Epithelial cell of prostate (primary cell): ENCODE results near the gene TLR7.

Experiments
- DNase-seq: peaks from one replicate; pipeline ENCODE4 v3.0.0-alpha.2; 2011; ENCODE audit warnings: low read depth, low spot score
- H3K27ac ChIP-seq: fragments of 450-650 bp; 2 replicates; pipeline ENCODE4 v1.5.1; 2017; ENCODE audit warnings: mild to moderate bottlenecking

TLR7 gene

DNA sequence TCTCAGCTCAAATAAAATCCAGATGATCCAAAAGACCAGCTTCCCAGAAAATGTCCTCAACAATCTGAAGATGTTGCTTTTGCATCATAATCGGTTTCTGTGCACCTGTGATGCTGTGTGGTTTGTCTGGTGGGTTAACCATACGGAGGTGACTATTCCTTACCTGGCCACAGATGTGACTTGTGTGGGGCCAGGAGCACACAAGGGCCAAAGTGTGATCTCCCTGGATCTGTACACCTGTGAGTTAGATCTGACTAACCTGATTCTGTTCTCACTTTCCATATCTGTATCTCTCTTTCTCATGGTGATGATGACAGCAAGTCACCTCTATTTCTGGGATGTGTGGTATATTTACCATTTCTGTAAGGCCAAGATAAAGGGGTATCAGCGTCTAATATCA is 20.9 kb downstream of the TLR7 start:
- no peak for DNase-seq
- H3K27ac ChIP-seq: no peak overlapping the region

GRCh38 chrX:12890467-12890866 is 23.6 kb downstream of the TLR7 start:
- H3K27ac ChIP-seq: no peak overlapping the region
- no peak for DNase-seq

DNA sequence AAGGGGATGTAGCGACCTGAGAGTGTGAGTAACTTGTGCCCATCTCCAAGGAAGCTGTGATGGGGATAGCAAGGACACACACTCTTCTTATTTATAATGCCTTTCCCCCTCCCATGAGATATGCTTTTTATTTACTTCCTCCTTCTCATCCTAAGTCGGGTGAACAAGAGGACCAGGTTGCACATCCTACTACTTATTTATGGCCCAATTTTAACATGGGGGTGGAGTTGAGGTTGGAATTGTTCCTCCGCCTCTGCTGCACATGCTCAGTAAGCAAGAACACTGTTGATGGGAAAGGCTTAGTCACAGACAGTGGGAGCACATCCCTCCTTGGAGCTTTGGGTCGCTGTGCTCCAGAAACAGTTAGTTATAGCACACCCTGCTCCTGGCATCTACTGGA is 24.3 kb downstream of the TLR7 start:
- no peak overlapping the region for H3K27ac ChIP-seq
- DNase-seq: no peak

DNA sequence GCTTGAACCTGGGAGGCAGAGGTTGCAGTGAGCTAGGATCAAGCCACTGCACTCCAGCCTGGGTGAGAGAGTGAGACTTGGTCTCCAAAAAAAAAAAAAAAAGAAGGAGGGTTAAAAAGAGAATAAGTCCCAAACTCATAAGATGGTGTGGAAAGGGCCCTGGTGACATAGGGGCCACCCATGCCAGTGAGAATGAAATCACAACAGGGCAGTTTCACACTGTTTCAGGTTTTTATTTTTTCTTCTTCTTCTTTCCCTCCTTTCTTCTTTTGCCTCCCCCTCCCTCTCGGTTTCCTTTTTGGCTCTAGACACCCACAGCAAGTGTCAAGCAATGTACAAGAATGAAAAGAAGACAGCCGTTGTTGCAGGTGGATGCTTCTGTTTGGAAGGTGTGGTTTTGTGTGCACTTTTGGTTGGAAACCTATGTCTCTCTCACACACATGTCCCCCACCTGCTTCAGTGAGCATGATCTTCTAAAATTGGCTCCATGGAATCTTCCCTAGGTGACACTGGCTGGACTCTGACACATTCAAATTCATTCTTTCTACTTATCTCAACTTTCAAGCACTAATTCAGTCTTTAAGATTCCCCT is 25.1 kb downstream of the TLR7 start:
- H3K27ac ChIP-seq: no peak overlapping the region
- no peak for DNase-seq

DNA sequence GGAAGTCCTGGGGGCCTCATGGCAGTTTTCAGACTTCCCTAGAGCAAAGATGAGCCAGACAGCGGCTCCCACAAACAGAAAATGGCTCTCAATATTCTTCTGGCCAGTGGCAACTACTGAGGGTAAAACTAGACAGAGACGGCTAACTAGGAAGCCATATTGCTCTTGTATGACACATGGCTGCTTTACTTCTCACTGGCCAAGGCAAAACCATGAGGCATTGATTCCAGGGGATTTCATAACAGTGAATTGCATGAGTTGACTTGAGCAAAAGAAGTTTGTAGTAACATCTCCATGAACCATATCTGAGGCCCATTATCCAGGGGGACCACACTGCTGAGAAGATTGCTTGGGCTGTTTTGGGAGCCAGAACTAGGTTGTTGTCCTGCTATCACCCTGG is 25.8 kb downstream of the TLR7 start:
- no peak for DNase-seq
- H3K27ac ChIP-seq: no peak overlapping the region

DNA sequence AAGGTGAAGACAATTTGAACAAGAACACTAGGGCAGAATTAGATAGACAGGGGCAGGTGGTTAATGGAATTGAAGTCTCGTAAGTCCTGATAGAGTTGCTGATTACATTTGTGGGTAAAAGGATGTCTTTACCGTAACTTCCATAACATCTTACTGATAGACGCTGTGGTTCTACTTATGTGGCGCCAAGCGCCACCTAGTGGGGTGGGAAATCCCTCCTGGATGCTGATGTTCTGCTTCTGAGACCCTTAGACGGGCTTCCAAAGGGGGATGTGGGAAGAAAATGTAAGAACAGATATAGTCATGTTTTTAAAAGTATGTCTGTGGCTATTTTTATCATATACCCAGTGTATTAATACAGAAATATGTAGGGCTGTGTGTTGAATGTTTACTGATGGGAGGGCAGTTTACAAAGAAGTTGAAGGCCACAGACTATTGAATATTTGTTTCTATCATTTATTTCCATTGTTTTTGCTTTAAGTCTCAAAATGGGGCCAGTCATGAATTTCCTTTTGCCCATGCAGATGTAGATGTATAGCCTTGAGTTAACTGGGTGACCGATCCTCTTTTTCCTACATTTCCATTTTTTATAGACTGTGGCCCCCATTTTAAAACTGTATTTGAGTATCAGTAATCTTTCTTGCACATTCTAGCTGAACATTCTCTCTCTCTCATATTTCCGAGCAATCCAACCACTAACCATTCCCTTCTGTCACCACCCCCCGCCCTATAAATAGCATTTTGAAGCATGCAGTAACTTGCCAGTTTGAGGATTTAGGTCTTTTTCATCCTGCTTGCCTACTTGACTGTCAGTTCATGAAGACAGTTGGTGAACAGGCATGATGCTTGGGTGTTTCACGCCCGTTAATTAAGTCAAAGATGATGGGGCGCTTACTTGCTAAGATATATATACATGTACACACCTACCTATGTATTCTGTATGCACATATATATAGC is 27.5 kb downstream of the TLR7 start:
- no peak overlapping the region for H3K27ac ChIP-seq
- DNase-seq: no peak

DNA sequence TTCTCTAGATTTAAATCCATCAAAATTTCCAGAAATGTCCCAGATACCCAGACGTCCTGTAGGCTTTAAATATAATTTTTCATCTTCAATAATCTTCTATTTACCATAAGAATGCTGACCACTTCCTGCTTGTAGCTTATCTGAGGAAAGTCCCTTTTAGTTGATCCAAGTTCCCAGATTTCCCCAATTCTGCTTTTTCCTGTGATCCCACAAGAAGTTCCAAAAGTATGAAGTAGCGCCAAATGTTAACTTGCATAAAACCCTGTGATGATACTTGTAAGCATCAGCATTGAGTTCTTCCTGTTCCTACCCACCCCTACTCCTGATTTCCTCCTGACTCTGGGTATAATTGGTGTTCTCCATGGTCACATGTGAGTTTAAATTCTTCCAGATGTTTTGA is 29.0 kb downstream of the TLR7 start:
- no peak for DNase-seq
- no peak overlapping the region for H3K27ac ChIP-seq

- H3K27ac ChIP-seq: no peak overlapping the region
- DNase-seq: no peak
Observed at GRCh38 chrX:12896935-12897334, 30.1 kb downstream of the TLR7 start.

GRCh38 chrX:12898073-12898472 is 31.2 kb downstream of the TLR7 start:
- H3K27ac ChIP-seq: no peak overlapping the region
- no peak for DNase-seq

GRCh38 chrX:12899506-12899905 is 32.6 kb downstream of the TLR7 start:
- no peak overlapping the region for H3K27ac ChIP-seq

DNA sequence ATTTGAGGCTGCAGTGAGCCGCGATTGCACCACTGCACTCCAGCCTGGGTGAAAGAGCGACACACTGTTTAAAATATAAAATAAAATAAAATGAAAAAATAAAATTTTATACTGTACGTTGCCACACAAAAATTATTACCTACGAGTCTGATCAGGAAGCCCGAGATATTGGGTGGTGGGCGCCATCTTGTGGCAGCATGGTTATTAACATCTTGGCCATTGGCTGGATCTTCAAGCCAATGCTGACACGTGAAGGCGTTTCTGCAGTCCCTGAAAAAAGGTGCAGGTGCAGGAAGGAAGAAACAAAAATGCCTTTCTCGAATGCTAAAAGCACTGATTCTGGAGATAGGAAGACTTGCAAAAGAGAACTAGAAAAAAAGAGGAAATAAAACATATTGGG is 34.6 kb downstream of the TLR7 start:
- DNase-seq: no peak
- H3K27ac ChIP-seq: no peak overlapping the region

More at GRCh38 chrX:12899506-12899905, 32.6 kb downstream of the TLR7 start:
- no peak for DNase-seq

DNA sequence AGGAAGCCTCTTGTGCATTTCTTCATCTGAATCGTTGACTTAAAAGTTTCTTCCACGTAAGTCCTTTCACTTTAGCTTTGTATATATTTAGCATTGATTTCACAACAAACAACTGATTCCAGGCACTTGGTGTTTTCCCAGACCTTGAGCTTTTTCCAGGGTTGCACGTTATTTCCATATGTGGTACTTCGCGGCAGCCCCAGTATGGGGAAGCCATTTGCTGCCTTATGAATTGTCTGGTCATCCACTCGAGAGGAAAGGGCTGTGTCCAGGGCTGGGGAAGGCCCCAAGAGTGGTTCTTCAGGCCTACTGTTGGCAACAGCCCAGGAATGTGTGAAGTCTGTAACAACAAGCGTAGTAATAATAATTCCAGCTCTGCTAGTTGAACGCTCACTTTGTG is 36.8 kb downstream of the TLR7 start:
- no peak overlapping the region for H3K27ac ChIP-seq

GRCh38 chrX:12906046-12906761 is 39.3 kb downstream of the TLR7 start, which contains the start of gene TLR8:
TSS of gene TLR8 (plus strand) at chrX:12906620. CDS start at chrX:12906707, 87 bp downstream.
- DNase-seq: no peak
- no peak within 1 kb of the TSS for H3K27ac ChIP-seq

More for the DNA sequence above, 36.8 kb downstream of the TLR7 start:
- DNase-seq: no peak

- H3K27ac ChIP-seq: no peak overlapping the region
- no peak for DNase-seq
Observed at GRCh38 chrX:12910423-12911121, 43.7 kb downstream of the TLR7 start.

- H3K27ac ChIP-seq: no peak overlapping the region
- no peak for DNase-seq
Observed at GRCh38 chrX:12911122-12911470, 44.2 kb downstream of the TLR7 start.

GRCh38 chrX:12912791-12913482 is 46.1 kb downstream of the TLR7 start:
- DNase-seq: no peak
- H3K27ac ChIP-seq: no peak overlapping the region

GRCh38 chrX:12917753-12918152 is 50.9 kb downstream of the TLR7 start:
- no peak overlapping the region for H3K27ac ChIP-seq
- no peak for DNase-seq

DNA sequence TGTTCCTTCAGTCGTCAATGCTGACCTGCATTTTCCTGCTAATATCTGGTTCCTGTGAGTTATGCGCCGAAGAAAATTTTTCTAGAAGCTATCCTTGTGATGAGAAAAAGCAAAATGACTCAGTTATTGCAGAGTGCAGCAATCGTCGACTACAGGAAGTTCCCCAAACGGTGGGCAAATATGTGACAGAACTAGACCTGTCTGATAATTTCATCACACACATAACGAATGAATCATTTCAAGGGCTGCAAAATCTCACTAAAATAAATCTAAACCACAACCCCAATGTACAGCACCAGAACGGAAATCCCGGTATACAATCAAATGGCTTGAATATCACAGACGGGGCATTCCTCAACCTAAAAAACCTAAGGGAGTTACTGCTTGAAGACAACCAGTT is 52.2 kb downstream of the TLR7 start:
- no peak overlapping the region for H3K27ac ChIP-seq
- no peak for DNase-seq

- no peak for DNase-seq
- no peak overlapping the region for H3K27ac ChIP-seq
Observed at GRCh38 chrX:12919620-12920019, 52.7 kb downstream of the TLR7 start.

DNA sequence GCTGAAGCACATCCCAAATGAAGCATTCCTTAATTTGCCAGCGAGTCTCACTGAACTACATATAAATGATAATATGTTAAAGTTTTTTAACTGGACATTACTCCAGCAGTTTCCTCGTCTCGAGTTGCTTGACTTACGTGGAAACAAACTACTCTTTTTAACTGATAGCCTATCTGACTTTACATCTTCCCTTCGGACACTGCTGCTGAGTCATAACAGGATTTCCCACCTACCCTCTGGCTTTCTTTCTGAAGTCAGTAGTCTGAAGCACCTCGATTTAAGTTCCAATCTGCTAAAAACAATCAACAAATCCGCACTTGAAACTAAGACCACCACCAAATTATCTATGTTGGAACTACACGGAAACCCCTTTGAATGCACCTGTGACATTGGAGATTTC is 54.1 kb downstream of the TLR7 start:
- DNase-seq: no peak
- no peak overlapping the region for H3K27ac ChIP-seq
